PC-3 (cell line): Measurements from ENCODE around the gene UBN2. TPM values are rescaled to one million over a fixed set of nuclear protein-coding genes. Genes with fewer than 3 reads are reported as not detected.
"Not testable (repeated sequence)": the region's sequence is repeated elsewhere in the genome, so short reads cannot be mapped to it uniquely, and the experiment has no call there.

Experiments
- ATAC-seq: fragments of 200-7000 bp; cut with Tn5 transposase; 2 replicates; pipeline ENCODE4 v1.9.1; 2020; ENCODE audit warnings: mild to moderate bottlenecking, moderate library complexity
- BruUV-seq: library from RNA; stranded (reverse); fragments of 400-500 nt; replicated peaks from 2 replicates; lab custom pipeline; 2021; lab: Mats Ljungman, UMichigan
- CTCF ChIA-PET: fragments of 300-600 bp; sonication (Branson Sonifier 250); formaldehyde crosslinking; loops from one replicate; lab custom pipeline; 2022; ENCODE audit warnings: antibody characterized with exemption; lab: Charles Lee
- POLR2A ChIA-PET: fragments of 300-600 bp; sonication (Branson Sonifier 250); formaldehyde crosslinking; loops from one replicate; lab custom pipeline; 2022; ENCODE audit warnings: antibody characterized with exemption; ENCODE audit not compliant: unreplicated experiment; lab: Charles Lee
- DNase-seq: peaks from one replicate; pipeline ENCODE4 v3.0.0-alpha.2; 2015
- H2AFZ ChIP-seq: fragments of 300-600 bp; sonication (generic); 2 replicates; pipeline ENCODE4 v1.6.0; 2016; ENCODE audit warnings: antibody characterized with exemption, low read length
- H3F3A ChIP-seq: fragments of 300-600 bp; sonication (generic); one replicate; pipeline ENCODE4 v1.6.0; 2017; ENCODE audit warnings: antibody characterized with exemption, low read length, control low read depth, mild to moderate bottlenecking; ENCODE audit not compliant: unreplicated experiment
- H3K27ac ChIP-seq: fragments of 300-600 bp; sonication (generic); 2 replicates; pipeline ENCODE4 v1.5.1; 2016; ENCODE audit warnings: mild to moderate bottlenecking, low read length
- H3K27me3 ChIP-seq: fragments of 300-600 bp; sonication (generic); 2 replicates; pipeline ENCODE4 v1.6.1; 2016; ENCODE audit warnings: low read length, mixed read lengths
- H3K36me3 ChIP-seq: fragments of 300-600 bp; sonication (generic); 2 replicates; pipeline ENCODE4 v1.6.1; 2016; ENCODE audit warnings: low read depth, mixed run types, low read length, mixed read lengths
- H3K4me1 ChIP-seq: fragments of 300-600 bp; sonication (generic); 2 replicates; pipeline ENCODE4 v1.5.1; 2016; ENCODE audit warnings: low read length; ENCODE audit not compliant: insufficient read depth
- H3K4me2 ChIP-seq: fragments of 300-600 bp; sonication (generic); 2 replicates; pipeline ENCODE4 v1.6.0; 2016; ENCODE audit warnings: low read length
- H3K4me3 ChIP-seq: fragments of 300-600 bp; sonication (generic); 2 replicates; pipeline ENCODE4 v1.5.1; 2016; ENCODE audit warnings: mild to moderate bottlenecking, low read length, mixed read lengths
- H3K79me2 ChIP-seq: fragments of 300-600 bp; sonication (generic); 2 replicates; pipeline ENCODE4 v1.6.1; 2017; ENCODE audit warnings: low read length, mixed read lengths
- H3K9ac ChIP-seq: fragments of 300-600 bp; sonication (generic); 2 replicates; pipeline ENCODE4 v1.6.0; 2016; ENCODE audit warnings: mild to moderate bottlenecking, low read length
- H3K9me2 ChIP-seq: fragments of 300-600 bp; sonication (generic); replicated peaks from 2 replicates; pipeline ENCODE4 v1.6.1; 2016; ENCODE audit warnings: mixed run types, low read length, mixed read lengths
- H3K9me3 ChIP-seq: fragments of 300-600 bp; sonication (generic); 2 replicates; pipeline ENCODE4 v1.6.1; 2016; ENCODE audit warnings: low read length, mixed read lengths
- H4K20me1 ChIP-seq: fragments of 300-600 bp; sonication (generic); 2 replicates; pipeline ENCODE4 v1.6.1; 2016; ENCODE audit warnings: low read length, mixed read lengths
- CTCF ChIP-seq: fragments of 300-600 bp; sonication (generic); conservative IDR thresholded peaks from 2 replicates; pipeline ENCODE4 v1.5.1; 2017; ENCODE audit warnings: antibody characterized with exemption, low read depth, mild to moderate bottlenecking, low read length
- EZH2 ChIP-seq: fragments of 300-600 bp; sonication (generic); IDR thresholded peaks from one replicate; pipeline ENCODE4 v1.6.1; 2017; ENCODE audit warnings: antibody characterized with exemption, mild to moderate bottlenecking, low read length; ENCODE audit not compliant: unreplicated experiment
- EZH2phosphoT487 ChIP-seq: fragments of 300-600 bp; sonication (generic); IDR thresholded peaks from 2 replicates; pipeline ENCODE4 v1.6.1; 2018; ENCODE audit warnings: mild to moderate bottlenecking, antibody characterized with exemption, low read length, borderline replicate concordance
- intact Hi-C: fragments of 100-400 bp; cut with micrococcal nuclease; formaldehyde crosslinking; loops from 2 replicates; pipeline ENCODE4 v1.9.0; 2023
- total RNA-seq: library from RNA; depleted of rRNA; stranded (reverse); fragments of >200 nt; gene quantifications from 2 replicates; pipeline ENCODE4 v1.2.3, GENCODE V29; 2014

UBN2 gene
- total RNA-seq, 1 experiment from 2014 or later = 2.2 TPM

- no peak overlapping the region for H3K9ac ChIP-seq
- POLR2A ChIA-PET = no interaction called here
- no peak for DNase-seq
- H3K27me3 ChIP-seq = no peaks in the 10 kb centered on the region
- H4K20me1 ChIP-seq = no peaks in the 10 kb centered on the region
- ATAC-seq = no peak
- no peaks in the 10 kb centered on the region for H3K4me1 ChIP-seq
- H3K4me2 ChIP-seq = no peak overlapping the region
- no peaks in the 10 kb centered on the region for H3K79me2 ChIP-seq
- H3K4me3 ChIP-seq = no peak overlapping the region
- TF ChIP-seq EZH2 (no peak), CTCF (no peak), EZH2phosphoT487 (no peak)
- no peak overlapping the region for H3K27ac ChIP-seq
- no peaks in the 10 kb centered on the region for H3K9me2 ChIP-seq
- CTCF ChIA-PET = no interaction called here
- peaks cover 9% of the 10 kb centered on the region; the same call in 1 of the 2 replicates for H3K9me3 ChIP-seq
- H3K36me3 ChIP-seq = no peaks in the 10 kb centered on the region
- intact Hi-C loops = no loop called here
- H3F3A ChIP-seq = no peaks in the 10 kb centered on the region
- no TSS peak for BruUV-seq
- H2AFZ ChIP-seq = no peak overlapping the region
These were observed 25.2 kb upstream of the UBN2 start for GRCh38 chr7:139205843-139206242.

- H3K4me3 ChIP-seq = no peak overlapping the region
These were observed 18.9 kb upstream of the UBN2 start for GRCh38 chr7:139212133-139212532.

GRCh38 chr7:139213489-139213888 is 17.5 kb upstream of the UBN2 start:
- CTCF ChIA-PET, H3K4me3 ChIP-seq, BruUV-seq: not testable (repeated sequence)

More at GRCh38 chr7:139212133-139212532, 18.9 kb upstream of the UBN2 start:
- intact Hi-C loops = no loop called here
- no peak overlapping the region for H2AFZ ChIP-seq
- no TSS peak for BruUV-seq
- no peak overlapping the region for H3K4me2 ChIP-seq
- TF ChIP-seq CTCF (no peak), EZH2phosphoT487 (no peak), EZH2 (no peak)
- H3K9me2 ChIP-seq = no peaks in the 10 kb centered on the region
- DNase-seq (no peak), ATAC-seq (no peak)
- no peaks in the 10 kb centered on the region for H3K79me2 ChIP-seq
- no peaks in the 10 kb centered on the region for H3K36me3 ChIP-seq
- no peaks in the 10 kb centered on the region for H3K9me3 ChIP-seq
- ChIA-PET CTCF (no interaction called here), POLR2A (interaction anchor here (0.6 kb wide), 1 partner anchor 21 kb away, joined by 6 read pairs; no protein-coding TSS in a partner anchor)
- no peaks in the 10 kb centered on the region for H4K20me1 ChIP-seq
- no peaks in the 10 kb centered on the region for H3K4me1 ChIP-seq
- no peaks in the 10 kb centered on the region for H3F3A ChIP-seq
- H3K27me3 ChIP-seq = no peaks in the 10 kb centered on the region
- no peak overlapping the region for H3K27ac ChIP-seq
- H3K9ac ChIP-seq = no peak overlapping the region

More at GRCh38 chr7:139213489-139213888, 17.5 kb upstream of the UBN2 start:
- H2AFZ ChIP-seq, H3F3A ChIP-seq, H3K4me2 ChIP-seq, ATAC-seq, H3K79me2 ChIP-seq, H3K36me3 ChIP-seq, H3K4me1 ChIP-seq, H3K9me3 ChIP-seq, H3K9ac ChIP-seq, H3K27me3 ChIP-seq, H4K20me1 ChIP-seq, H3K9me2 ChIP-seq, DNase-seq, intact Hi-C loops, POLR2A ChIA-PET, H3K27ac ChIP-seq: not testable (repeated sequence)
